NCI-H2227 treated with DMSO at 0.1 percent for 48 hours (cell line): ENCODE data around the gene CSAD.

Experiments
- DNase-seq: peaks from one replicate; lab custom pipeline; 2025; lab: John Stamatoyannopoulos, UW

CSAD gene, protein sequence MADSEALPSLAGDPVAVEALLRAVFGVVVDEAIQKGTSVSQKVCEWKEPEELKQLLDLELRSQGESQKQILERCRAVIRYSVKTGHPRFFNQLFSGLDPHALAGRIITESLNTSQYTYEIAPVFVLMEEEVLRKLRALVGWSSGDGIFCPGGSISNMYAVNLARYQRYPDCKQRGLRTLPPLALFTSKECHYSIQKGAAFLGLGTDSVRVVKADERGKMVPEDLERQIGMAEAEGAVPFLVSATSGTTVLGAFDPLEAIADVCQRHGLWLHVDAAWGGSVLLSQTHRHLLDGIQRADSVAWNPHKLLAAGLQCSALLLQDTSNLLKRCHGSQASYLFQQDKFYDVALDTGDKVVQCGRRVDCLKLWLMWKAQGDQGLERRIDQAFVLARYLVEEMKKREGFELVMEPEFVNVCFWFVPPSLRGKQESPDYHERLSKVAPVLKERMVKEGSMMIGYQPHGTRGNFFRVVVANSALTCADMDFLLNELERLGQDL

DNA sequence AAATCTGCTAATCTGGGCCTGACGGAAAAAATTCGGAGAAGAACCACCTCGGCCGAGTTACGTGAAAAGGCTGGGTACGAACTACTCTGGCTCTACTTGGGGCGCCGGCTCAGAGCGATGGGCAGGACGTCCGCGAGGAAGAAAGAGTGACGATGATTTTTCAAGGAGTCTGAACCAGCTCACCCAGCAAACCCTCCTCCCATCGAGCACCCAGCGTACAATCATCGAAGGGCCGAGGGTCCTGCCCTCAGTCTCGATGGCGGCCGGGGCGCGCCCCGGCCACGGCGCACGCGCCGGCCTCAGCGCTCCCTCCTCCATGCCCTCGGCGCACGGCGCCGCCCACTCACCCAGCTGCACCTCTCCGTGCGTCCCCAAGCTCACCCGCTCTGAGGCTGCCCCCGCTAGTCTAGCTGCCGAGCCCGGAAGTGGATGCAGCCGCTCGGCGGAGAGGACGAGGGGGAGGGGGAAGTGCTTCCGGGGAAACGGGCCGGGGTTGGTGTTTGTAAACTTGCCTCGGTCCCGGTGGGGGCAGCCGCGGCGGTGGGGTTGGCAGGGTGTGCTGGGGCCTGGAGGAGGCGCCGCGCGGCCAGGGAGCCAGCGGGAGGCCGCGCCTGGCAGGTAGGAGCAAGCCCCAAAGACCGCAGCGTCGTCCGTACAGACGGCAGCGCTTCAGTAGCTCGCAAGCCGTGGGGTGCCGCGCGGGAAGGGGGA lies at the start of gene CSAD, which contains the start of gene ZNF740:
CSAD (minus strand) TSS at position 706 of the 711 bp plus-strand sequence. CDS start 7,455 bp downstream, outside the sequence.
ZNF740 (plus strand) TSS at position 503 of the 711 bp plus-strand sequence. CDS start 1,262 bp downstream, outside the sequence.
- peak; percentile 91 for DNase-seq

DNA sequence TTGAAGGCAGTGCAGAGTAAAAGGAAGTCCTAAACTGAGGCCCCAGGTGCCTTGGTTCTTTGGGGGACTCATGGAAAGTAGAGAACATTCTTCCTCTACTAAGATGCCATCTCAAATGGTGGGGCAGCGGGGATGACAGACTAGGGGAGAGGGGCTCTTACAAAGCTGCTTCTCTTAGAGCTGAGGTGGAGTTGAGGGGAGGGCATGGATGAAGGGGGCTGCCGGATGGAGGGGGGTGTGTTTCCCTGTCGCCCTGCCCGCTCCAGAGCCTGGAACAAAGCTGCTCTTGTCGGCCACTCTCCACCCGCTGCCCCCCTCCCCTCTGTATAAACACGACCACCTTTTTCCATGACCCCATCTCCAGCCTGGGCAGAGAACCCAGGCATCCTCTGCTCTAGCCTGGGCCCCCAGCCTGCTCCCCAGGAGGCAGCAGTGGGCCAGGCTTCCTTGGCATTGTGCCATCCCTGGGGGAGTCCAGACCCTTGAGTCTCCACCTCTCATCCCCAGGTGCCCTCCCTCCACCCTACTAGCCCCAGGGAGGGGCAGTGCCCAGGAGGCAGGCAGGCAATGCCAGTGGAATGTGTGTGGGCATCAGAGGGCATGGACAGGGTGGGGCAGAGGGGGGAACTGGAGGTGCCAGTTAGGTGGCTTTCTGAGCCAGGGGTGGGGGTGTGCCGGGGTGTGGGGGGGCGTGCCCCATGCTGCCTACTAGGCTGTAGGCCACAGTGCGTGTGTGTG lies 49.6 kb upstream of the CSAD start:
- DNase-seq = no peak

DNA sequence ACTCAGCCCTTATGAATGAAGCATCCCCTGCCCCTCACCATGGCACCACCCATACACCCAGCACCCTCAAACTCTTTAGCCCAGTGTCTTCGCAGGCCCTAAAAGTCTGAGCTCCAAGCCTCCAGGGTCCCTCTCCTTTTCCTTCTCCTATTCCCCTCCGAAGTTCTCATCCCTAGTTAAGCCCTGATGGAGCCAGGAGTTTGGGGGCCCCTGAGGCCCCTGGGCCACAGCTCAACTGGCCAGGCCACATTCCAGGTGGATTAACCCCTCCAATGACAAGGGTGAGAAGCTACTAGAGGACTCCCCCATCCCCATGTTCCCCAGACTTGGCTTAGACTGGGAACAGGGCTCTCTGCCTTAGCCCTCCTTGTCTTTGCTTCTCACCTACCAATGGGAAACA lies 48.7 kb upstream of the CSAD start:
- DNase-seq = no peak

DNA sequence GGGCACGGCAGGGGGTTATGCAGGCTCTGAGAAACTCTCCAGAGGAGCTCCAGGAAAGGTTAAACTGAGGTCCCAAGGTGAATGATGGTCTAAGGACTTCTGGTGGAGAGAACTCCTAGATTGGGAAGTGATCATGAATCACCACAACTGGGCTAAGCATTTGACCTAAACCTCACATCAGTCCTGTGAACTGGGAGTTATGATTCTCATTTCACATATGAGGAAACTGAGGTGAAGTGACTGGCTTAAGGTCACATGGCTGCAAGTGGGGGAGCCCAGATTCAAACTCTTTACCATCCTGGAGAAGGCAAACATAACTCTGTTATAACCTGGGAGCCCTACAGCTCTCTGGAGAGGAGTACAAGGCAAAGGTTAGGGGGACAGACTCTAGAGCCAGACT lies 47.1 kb upstream of the CSAD start:
- DNase-seq = no peak

DNA sequence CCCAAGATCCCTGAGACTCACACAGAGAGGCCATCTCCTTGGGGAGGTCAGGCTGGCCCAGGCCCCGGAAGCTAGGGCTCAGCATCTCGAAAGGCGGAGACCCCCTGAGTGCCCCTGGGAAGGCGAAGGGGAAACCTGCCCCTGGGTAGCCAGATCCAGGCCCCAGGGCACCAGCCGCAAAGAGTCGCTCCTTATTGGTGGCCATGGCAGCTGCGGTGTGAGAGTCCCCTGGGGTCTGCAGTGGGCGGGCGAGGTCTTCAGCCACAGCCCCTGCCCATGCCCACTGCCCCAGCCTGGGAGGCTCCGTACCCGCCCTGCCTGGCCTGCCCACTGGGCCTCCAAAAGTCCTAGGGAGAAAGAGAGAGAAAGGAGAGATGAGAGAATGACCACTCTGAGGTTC lies 46.6 kb upstream of the CSAD start:
- no peak for DNase-seq

DNA sequence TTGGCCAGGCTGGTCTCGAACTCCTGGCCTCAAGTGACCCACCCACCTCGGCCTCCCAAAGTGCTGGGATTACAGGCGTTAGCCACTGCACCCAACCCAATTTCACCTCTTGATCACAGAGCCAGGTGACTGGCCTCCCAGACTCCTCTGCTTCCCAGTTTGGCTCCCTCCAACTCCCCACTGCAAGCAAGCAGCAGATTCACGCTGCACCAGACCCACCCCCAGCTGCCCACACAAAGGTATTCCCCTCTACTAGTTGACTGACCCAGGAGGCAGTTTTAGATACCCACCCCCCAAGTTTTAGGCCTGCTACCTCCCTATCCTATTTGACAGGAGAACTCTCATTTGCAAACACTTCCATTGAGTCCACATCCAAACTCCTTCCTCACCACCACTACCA lies 46.1 kb upstream of the CSAD start:
- DNase-seq = no peak

DNA sequence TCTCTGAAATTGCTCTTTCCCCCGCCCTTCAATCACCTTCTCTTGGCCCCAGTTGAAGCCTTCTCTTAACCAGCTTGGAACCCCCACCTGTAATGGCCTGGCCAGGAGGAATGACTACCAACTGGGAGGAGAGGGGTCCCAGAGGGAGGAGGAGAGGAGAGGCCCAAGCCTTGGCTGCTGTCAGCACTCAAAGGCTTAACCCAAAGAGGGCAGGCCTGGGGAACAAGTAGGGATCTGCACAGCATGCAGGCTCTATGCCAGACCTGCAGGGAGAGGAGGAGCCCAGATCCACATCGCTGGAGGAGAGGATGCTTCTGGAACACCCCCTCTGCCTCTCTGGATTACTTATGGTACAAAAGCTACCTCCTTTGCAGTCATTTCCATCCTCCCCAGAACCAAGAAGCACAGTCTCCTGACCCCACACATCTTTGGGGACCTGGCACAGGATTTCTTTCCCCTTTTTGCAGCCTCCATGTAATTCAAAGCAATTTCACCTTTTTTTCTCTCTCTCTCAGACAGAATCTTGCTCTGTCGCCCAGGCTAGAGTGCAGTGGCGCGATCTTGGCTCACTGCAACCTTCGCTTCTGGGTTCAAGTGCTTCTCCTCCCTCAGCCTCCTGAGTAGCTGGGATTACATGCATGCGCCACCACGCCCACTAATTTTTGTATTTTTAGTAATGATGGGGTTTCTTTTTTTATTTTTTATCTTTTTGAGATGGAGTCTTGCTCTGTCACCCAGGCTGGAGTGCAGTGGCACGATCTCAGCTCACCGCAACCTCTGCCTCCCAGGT lies 45.1 kb upstream of the CSAD start:
- DNase-seq = no peak

DNA sequence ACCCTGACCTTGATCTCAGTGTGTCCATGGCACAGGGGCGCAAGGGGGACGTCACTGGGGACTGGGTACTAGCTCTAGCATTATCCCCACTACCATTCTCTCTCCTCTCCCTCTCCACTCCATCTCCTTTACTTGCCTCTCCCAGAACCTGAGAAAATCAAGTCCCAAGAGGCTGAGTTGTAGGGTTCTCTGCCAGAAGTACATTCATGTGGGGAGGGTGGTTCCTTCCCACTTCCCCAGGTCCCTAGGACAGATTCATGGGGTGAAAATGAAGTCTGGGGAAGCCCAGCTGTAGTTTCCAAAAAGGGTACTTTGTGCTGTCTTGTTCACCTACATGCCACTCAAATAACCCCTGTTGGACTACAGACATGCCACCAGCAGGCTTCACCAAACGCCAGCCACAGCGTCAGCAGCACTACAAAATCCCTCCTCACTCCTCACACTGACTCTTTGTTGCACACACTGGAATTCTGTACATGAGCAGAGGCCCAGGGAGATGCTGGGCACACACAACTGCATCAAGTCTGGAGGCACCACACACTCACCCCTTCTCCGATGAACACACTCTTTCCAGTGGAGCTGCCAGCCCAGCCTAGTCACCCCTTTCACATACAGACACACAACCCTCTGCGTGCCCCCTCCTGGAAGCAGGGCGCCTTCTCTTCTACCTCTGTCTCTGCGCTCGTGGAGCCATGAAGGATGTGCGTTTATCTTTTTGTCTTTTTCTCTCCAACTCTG lies 44.3 kb upstream of the CSAD start:
- no peak for DNase-seq

DNA sequence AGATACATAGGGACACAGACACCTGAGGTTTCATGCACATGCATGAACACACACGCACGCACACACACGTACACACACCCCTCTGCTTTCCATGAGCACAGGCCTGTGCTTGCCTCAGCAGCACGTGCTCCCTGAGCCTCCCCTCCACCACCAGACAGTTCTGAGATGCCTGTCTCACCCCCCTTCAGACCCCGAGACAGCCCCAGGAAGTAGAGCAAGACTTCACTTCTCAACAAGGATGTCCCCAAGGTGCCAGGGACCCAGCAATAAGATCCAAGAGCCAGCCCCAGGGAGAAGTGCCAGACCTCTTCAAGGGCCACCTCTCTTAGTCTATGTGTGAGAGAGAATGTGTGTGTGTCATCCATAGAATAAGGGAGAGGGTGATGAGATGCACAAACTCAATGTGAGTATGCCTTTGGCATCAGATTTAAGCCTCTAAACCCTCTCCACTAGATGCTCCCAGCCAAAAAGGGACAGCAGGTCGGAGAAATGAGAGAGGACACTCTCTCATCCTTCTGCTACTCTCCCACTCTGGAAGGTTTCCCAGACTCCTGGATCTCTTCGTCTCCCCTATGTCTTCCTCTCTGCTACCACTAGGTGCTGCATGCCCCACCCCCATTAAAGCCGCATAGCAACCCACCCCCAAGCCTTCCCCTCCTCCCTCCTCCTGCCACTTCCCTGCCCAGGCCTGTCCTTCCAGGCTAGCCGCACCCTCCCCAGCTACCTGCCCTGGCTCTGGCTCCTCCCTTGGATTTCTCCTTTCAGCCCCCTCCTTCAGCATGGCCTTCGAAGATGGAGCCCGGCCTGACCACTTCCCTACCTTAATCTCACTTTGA lies 43.6 kb upstream of the CSAD start:
- DNase-seq = no peak

DNA sequence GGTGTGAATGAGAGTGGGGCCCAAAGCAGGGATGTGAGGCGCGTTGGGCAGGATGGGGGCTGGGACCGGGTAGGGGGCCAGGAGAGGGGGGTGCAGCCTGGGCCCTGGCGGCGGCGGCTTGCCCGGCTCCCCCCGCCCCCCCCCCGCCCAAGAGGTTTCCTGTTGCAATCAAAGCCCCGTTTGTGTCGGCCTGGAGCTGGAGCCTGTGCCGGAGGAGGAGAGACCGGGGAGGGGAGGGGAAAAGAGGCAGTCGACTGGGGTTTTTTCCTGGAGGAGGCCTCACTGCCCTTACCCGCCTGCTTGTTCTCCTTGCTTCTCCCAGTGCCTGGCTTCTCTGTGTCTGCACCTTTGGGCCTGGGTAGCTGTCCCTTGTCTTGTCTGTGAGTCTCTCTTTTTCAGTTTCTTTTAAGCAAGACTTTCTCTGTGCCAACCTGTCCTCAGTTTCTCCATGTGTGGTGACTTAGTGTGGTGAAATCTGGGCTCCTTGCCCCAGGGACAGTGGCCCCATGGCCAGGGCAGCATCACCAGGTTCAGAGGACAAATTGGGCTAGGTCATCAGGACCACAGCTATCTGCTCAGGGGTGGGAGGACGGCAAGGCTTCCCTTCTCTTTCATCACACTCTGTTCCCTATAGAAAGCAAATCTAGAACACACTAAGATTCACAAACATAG lies 42.8 kb upstream of the CSAD start:
- DNase-seq = no peak

DNA sequence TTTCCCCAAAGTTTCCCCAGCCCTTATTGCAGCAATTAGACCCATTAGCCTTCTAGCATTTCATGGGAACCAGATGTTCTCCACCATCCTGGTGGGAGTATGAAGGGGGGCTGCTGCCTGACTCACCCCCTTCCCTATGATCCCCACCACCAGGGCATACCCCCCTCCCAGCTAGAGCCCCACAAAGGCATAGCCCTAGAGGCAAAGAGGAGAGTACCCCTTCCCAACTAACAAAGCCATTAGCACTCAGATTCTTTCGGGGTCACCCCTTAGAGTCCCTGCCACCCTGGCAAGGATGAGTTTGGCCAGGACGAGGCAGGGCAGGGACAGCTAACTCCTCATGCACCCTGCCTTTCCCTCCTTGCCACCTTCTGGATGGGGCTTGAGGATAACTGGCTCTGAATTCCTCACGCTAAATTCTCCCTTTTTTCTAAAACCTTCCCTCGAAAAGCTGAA lies 42.1 kb upstream of the CSAD start:
- no peak for DNase-seq

DNA sequence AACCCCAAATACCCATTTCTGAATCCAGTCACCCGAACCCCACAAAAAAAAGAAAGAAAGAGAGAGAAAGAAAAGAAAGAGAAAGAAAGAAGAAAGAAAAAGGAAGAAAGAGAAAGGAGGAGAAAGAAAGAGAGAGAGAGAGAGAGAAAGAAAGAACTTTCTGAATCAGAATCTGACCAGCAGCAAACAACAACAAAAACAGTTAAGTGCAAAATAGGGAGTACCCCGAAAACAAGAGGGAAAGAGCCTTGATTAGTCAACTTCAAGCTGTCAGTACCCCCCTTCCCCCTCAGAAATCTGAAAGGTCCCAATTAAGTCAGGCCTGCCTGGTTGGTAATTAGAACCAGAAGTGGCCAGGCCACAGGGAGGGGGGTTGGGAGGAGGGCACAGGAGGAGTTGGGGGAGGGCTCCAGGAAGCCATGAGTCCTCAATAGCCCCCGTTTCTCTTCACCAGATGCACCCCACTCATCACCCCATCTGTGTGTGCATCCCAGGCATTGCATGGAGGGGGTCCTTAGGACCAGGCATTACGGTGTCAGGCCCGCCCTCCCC lies 41.5 kb upstream of the CSAD start:
- no peak for DNase-seq

DNA sequence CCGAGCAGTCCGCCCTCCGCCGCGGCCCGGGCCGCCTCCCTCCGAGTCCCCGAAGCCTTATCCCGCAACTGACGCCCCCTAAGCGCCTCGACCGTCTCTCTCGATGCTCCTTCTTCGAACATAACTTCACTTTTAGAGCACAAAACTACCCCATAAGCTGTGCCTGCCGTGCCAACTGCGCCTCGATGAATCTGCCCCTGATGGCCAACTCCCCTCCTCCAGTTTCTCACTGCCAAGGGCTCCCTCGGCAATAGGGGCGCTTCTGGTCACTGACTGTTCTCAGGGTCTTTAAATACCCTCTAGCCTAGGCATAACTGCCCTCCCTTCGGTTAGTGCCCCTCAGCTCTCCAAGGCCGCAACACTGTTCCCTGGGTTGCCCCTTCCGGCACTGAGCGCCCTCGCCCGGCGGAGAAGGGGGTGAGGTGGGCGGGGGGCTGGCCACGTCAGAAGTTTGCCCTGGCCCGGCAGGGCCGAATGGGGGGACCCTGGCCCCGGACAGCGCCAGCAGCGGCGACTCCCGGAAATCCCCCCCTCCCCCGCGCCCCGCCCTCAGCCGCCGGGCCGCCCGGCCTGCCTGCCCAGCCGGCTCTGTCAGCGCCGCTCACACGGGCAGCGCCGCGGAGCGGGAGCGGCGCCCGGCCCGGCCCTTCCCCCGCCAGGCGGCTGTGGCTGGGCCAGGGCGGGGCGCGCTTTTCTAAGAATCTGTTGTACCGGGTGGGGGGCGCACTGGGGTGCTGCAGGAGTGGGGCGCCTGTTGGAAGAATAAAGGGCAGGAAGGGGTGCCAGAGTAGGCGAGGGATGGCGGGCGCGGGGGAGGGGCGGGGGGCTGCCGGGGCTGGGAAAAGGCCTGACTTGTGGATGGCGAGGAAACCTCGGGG lies 40.7 kb upstream of the CSAD start:
- no peak for DNase-seq

DNA sequence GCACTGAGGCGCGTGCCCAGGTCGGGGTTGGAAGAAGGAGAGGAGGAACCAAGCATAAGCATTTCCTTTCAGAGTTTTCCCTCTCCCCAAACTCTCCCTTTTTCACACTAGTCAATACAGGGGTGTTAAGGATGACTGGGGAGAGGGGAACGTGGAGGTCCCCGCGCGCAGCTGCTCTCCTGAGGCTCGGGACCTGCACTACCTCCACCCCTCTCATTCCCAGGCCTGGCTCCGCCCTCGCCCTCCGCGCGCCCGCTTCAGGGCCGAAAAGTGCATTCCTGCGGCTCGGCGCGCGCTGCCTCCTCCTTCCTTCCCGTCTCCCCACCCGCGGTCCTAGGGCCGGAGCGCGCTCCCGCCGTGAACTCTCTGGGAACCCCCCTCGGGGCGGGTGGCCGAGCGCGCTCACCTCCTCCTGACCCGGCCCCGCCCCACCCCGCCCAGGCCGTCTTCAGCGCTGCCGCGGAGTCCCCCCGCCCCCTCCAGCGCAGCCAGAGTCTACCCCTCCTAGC lies 40.0 kb upstream of the CSAD start:
- DNase-seq = peak; percentile 71

DNA sequence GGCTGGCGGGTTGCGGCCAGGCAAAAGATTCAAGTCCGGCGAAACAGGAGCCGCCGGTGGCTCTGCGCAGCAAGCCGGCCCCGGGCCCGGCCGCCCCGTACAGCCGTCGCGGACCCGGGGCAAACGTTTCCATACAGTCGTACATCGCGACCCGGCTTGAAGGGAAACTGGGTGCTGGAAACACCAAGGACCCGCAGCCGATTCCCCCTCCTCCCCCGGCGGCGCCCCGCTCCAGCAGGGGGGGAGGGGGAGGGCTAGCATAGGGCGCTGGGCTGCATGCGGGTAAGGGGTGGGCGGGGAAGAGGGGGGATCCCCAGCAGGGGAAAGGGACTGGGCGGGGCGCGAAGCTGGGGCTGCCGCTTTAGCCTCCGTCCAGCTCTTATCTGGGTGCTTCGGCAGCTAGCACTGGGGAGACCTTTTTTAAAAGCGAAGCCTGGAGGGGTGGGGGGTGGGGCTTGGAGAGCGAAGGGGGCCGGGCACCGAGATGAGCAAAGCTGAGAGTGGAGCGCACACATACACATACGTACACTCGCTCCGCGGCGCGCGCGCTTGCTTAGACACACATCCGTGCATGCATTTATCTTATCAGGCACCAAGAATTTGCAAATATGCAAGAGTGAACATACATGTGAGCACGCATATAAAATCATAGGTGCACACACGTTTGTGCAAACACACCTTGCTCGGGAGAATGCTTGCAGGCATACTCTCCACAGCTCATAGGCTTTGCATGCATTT lies 39.4 kb upstream of the CSAD start:
- DNase-seq = peak; percentile 44

DNA sequence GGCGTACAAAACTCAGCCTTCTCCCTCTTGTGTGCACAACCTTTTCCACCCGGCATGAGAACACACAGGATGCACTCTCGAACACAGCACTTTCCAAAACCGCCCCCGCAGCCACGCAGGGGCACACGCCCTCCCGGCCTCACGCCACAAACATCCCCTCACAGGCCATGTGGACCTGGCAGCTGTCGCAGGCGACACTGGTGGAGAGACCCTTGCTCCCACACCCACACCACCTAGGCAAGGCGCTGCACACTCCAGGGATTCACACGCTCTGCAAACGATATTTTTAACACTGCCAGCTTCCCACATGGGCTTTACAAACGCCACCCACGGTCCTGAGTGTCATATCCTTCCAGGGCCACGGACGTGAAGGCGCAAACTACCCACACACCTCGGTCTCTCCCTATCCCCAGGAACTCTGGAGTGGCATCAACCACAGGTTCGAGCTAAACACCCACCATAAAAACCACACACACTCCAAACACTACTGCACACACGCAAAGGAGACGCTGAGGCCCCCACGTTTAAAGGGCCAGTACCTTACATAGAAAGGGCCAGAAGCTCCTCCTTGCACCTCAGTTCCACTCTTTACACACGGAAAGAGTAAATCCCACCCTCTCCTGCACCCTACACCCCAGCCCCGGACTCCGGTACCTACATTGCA lies 38.7 kb upstream of the CSAD start:
- no peak for DNase-seq
